Esophagus muscularis mucosa (tissue), 4 donors: Measurements from ENCODE around the gene FCHSD1. TPM values are rescaled to one million over a fixed set of nuclear protein-coding genes. Genes with fewer than 3 reads are reported as not detected.

Source experiments
- DNase-seq: peaks from one replicate; pipeline ENCODE4 v3.0.0-alpha.2; 2017; ENCODE audit errors: extremely low spot score
- H3K27ac ChIP-seq, 4 donors: fragments of 200-600 bp; sonication (generic); replicated peaks in 1 of 4; 1 replicate in 3 of 4; 2 replicates in 1 of 4; pipeline ENCODE4 v1.5.1; 2016 to 2019; ENCODE audit warnings: mild to moderate bottlenecking in 1 of 4
- H3K27me3 ChIP-seq, 4 donors: fragments of 200-600 bp; sonication (generic); one replicate each; pipeline versions ENCODE4 v1.5.1 to v1.6.0; 2016 to 2019
- H3K36me3 ChIP-seq, 4 donors: fragments of 200-600 bp; sonication (generic); one replicate each; pipeline ENCODE4 v1.5.1; 2016 to 2019
- H3K4me1 ChIP-seq, 4 donors: fragments of 200-600 bp; sonication (generic); one replicate each; pipeline ENCODE4 v1.5.1; 2016 to 2019
- H3K4me3 ChIP-seq, 4 donors: fragments of 200-600 bp; sonication (generic); 1 replicate in 2 of 4; 2 replicates in 2 of 4; pipeline ENCODE4 v1.5.1; 2016 to 2019; ENCODE audit warnings: mild to moderate bottlenecking in 4 of 4, moderate library complexity in 1 of 4
- H3K9me3 ChIP-seq, 4 donors: fragments of 200-600 bp; sonication (generic); 1 replicate in 3 of 4; 2 replicates in 1 of 4; pipeline ENCODE4 v1.5.1; 2016 to 2019
- EP300 ChIP-seq: sonication (generic); formaldehyde crosslinking; IDR thresholded peaks from one replicate; pipeline ENCODE4 v1.6.1; 2017; ENCODE audit warnings: antibody characterized with exemption
- POLR2A ChIP-seq: fragments of 450-650 bp; IDR thresholded peaks from one replicate; pipeline ENCODE4 v1.6.1; 2017; ENCODE audit warnings: antibody characterized with exemption, moderate library complexity, mild to moderate bottlenecking, low read depth
- POLR2AphosphoS5 ChIP-seq, 2 donors: sonication (generic); formaldehyde crosslinking; IDR thresholded peaks; one replicate each; pipeline ENCODE4 v1.6.1; 2017; ENCODE audit warnings: antibody characterized with exemption in 2 of 2
- whole genome bisulfite sequencing: methylation state at CpG from one replicate; pipeline ENCODE4 v1.1.5; 2018; 5-methylcytosine and 5-hydroxymethylcytosine counted together
- intact Hi-C: fragments of 100-400 bp; cut with DNase I; formaldehyde crosslinking; loops from one replicate; pipeline ENCODE4 v1.15.1; 2023
- total RNA-seq, 4 donors: library from RNA; depleted of rRNA; stranded (reverse); fragments of >200 nt; gene quantifications; one replicate each; pipeline versions ENCODE4 v1.1.0 to v1.2.1, GENCODE V29; 2016
- TF ChIP-seq, protein P1 (sequence below), 3 experiments: fragments of 200-600 bp in 2 of 3; fragments of 450-650 bp in 1 of 3; sonication (generic) in 2 of 3; IDR thresholded peaks; one replicate each; pipeline ENCODE4 v1.5.1; 2017 to 2019; ENCODE audit warnings: antibody characterized with exemption in 3 of 3, mild to moderate bottlenecking in 2 of 3, moderate library complexity in 1 of 3

The FCHSD1 gene
- total RNA-seq, 4 donors from 2014 or later: 10.4 to 21.8 (median 12.9) TPM

DNA sequence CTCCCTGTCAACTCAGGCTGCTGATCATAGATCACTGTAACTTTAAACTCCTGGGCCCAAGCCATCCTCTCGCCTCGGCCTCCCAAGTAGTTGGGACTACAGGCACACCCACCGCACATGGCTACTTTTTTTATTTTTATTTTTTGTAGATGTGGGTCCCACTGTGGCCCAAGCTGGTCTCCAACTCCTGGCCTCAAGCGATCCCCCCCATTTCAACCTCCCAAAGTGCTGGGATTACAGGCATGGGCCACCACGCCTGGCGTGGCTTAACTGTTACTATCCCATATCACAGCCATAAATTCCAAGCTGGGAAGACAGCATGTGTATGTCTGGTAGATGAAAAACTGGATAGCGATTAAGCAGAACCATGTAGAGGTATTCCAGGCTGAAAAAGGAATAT, 15.6 kb downstream of the FCHSD1 start:
- peaks cover 0 to 9% (median 0%) of the 10 kb centered on the region in 4 donors for H3K27me3 ChIP-seq
- H3K4me1 ChIP-seq: peaks cover 28 to 57% (median 39%) of the 10 kb centered on the region in 4 donors
- TF ChIP-seq POLR2A (no peak), EP300 (no peak), POLR2AphosphoS5 (IDR thresholded peaks at IDR 0.05) (no peak)
- TF ChIP-seq, protein P1, sequence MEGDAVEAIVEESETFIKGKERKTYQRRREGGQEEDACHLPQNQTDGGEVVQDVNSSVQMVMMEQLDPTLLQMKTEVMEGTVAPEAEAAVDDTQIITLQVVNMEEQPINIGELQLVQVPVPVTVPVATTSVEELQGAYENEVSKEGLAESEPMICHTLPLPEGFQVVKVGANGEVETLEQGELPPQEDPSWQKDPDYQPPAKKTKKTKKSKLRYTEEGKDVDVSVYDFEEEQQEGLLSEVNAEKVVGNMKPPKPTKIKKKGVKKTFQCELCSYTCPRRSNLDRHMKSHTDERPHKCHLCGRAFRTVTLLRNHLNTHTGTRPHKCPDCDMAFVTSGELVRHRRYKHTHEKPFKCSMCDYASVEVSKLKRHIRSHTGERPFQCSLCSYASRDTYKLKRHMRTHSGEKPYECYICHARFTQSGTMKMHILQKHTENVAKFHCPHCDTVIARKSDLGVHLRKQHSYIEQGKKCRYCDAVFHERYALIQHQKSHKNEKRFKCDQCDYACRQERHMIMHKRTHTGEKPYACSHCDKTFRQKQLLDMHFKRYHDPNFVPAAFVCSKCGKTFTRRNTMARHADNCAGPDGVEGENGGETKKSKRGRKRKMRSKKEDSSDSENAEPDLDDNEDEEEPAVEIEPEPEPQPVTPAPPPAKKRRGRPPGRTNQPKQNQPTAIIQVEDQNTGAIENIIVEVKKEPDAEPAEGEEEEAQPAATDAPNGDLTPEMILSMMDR (IDR thresholded peaks at IDR 0.05): no peak
- H3K36me3 ChIP-seq: peaks cover 0 to 15% (median 4%) of the 10 kb centered on the region in 4 donors
- peak overlapping the region; percentile 74 to 99 (median 76) for H3K4me3 ChIP-seq
- H3K9me3 ChIP-seq: peaks cover 0 to 3% (median 0%) of the 10 kb centered on the region in 4 donors
- WGBS: 65% methylated on average over 7 of the region's 7 CpGs
- no peak for DNase-seq
- intact Hi-C loops: no loop called here
- peak overlapping the region in 1 of 4 donors; percentile 79 for H3K27ac ChIP-seq

DNA sequence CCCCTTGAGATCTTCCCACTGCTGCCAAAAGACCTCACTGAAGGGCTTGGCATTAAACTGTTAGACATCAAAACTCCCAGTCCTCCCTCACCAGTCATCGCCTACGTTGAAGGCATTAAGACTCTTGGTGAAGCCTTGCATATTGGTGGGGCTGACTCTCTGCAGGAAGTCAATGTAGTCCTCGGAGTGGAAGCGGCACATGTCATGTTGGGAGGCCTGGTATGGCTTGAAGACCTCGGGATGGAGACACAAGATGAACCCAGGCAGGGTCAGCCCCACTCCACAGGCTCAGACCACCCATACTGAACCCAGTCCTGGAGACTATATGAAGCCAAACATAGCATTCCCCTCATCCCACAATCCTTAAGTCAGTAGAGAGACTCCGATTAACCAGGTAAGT, 16.5 kb downstream of the FCHSD1 start:
- H3K36me3 ChIP-seq: peaks cover 0 to 18% (median 9%) of the 10 kb centered on the region in 4 donors
- 95% methylated on average over 3 of the region's 6 CpGs for WGBS
- peaks cover 0 to 3% (median 0%) of the 10 kb centered on the region in 4 donors for H3K9me3 ChIP-seq
- H3K27me3 ChIP-seq: peaks cover 0 to 9% (median 0%) of the 10 kb centered on the region in 4 donors
- H3K4me3 ChIP-seq: no peak overlapping the region
- peaks cover 28 to 57% (median 39%) of the 10 kb centered on the region in 4 donors for H3K4me1 ChIP-seq
- H3K27ac ChIP-seq: no peak overlapping the region
- intact Hi-C loops: no loop called here
- peak; percentile 57 for DNase-seq
- TF ChIP-seq EP300 (no peak), POLR2A (no peak), POLR2AphosphoS5 (IDR thresholded peaks at IDR 0.05) (no peak)
- TF ChIP-seq, protein P1 (IDR thresholded peaks at IDR 0.05): no peak

DNA sequence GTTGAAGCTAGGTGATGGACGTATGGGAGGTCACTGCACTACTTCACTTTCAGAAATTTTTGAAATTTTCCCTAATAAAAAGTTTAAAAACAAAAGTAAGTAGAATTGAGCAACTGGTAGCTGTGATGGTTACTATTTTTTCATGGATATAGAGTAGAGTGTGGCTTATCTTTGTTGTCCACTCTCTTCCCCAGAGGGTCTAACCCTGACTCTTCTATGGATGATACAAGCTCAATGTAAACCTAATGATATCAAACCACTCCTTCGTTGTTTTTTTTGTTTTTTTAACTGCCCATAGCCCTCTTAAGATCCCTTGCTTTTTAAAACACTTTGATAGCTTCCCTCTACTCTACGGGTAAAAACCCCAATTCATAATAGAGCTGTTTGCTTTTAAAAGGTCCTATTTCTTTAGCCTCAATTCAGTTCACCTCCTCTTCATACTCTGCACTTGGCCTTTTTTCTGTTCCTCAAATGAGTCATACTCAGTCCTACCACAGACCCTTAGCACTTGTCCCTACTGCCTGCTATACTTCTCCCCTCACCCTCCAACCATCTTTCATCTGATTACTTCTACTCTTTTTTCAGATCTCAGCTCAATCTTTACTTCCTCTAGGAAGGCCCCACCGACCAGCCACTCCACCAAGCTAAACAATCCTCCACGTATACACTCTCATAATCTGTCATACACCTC, 17.2 kb downstream of the FCHSD1 start:
- Histone ChIP-seq H3K27me3 (peaks cover 0 to 9% (median 0%) of the 10 kb centered on the region in 4 donors), H3K4me1 (peaks cover 28 to 57% (median 39%) of the 10 kb centered on the region in 4 donors), H3K9me3 (peaks cover 0 to 3% (median 0%) of the 10 kb centered on the region in 4 donors), H3K27ac (no peak overlapping the region), H3K36me3 (peaks cover 4 to 26% (median 16%) of the 10 kb centered on the region in 4 donors), H3K4me3 (no peak overlapping the region)
- WGBS: 77% methylated on average over 5 of the region's 5 CpGs
- intact Hi-C loops: no loop called here
- peak; percentile 21 for DNase-seq
- TF ChIP-seq, protein P1 (IDR thresholded peaks at IDR 0.05): no peak
- no peak for TF ChIP-seq POLR2AphosphoS5 (IDR thresholded peaks at IDR 0.05)
- TF ChIP-seq POLR2A: no peak
- no peak for TF ChIP-seq EP300

DNA sequence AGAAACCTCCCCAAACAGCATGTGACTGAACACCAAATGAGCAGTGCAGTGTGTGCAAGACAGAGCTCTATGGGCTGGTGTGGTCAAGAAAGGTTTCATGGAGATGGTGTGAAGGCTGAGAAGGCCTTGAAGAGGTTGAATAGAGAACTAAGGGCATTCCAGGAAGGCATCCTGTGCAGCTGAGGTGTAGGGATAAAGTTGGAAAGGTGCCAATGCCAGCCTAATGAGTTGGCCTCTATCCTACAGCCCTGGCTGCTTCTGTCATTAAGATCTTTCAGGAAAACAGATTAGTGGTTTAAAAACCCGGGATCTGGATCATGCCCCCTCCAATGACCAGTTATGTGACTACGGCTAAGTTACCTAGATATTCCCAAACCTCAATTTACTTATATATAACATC, 18.6 kb downstream of the FCHSD1 start:
- Histone ChIP-seq H3K9me3 (peaks cover 0 to 3% (median 0%) of the 10 kb centered on the region in 4 donors), H3K27ac (no peak overlapping the region), H3K4me1 (peaks cover 21 to 50% (median 32%) of the 10 kb centered on the region in 4 donors), H3K4me3 (no peak overlapping the region), H3K36me3 (peaks cover 16 to 39% (median 30%) of the 10 kb centered on the region in 4 donors), H3K27me3 (peaks cover 0 to 1% (median 0%) of the 10 kb centered on the region in 4 donors)
- TF ChIP-seq POLR2AphosphoS5 (IDR thresholded peaks at IDR 0.05) (no peak), POLR2A (no peak), EP300 (no peak)
- TF ChIP-seq, protein P1 (IDR thresholded peaks at IDR 0.05): no peak
- no peak for DNase-seq
- intact Hi-C loops: no loop called here
- WGBS: 82% methylated on average over 2 of the region's 2 CpGs
